Activated CD8-positive, alpha-beta memory T cell treated with anti-CD3 and anti-CD28 coated beads, Interleukin-2, amount 50 U/mL, for 48 hours (primary cell): ENCODE results near the gene AHCTF1.

Experiments
- DNase-seq: peaks from one replicate; pipeline ENCODE4 v3.0.0-alpha.2; 2020

The AHCTF1 gene

DNA sequence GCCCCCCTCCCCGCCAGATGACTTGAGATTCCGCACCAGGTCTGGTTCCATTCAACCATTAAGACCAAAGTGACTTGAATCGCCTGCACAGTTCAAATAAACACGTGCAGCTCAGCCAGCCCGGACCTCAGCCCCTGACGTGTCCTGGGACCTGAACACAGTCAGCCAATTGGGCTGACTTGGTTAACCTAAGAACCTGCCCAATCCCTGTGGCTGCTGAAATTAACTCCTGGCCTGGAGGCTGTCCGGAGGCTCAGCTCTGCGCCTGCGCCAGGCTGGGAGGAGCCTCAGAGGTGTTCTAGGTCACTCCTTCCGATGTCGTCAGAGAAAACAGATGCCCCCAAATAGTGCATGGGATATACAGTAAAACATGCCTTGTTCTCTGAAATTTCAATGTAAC lies 134.2 kb downstream of the AHCTF1 start:
- DNase-seq, result no peak

GRCh38 chr1:246797157-246797556 lies 134.6 kb downstream of the AHCTF1 start:
- DNase-seq, result no peak

DNA sequence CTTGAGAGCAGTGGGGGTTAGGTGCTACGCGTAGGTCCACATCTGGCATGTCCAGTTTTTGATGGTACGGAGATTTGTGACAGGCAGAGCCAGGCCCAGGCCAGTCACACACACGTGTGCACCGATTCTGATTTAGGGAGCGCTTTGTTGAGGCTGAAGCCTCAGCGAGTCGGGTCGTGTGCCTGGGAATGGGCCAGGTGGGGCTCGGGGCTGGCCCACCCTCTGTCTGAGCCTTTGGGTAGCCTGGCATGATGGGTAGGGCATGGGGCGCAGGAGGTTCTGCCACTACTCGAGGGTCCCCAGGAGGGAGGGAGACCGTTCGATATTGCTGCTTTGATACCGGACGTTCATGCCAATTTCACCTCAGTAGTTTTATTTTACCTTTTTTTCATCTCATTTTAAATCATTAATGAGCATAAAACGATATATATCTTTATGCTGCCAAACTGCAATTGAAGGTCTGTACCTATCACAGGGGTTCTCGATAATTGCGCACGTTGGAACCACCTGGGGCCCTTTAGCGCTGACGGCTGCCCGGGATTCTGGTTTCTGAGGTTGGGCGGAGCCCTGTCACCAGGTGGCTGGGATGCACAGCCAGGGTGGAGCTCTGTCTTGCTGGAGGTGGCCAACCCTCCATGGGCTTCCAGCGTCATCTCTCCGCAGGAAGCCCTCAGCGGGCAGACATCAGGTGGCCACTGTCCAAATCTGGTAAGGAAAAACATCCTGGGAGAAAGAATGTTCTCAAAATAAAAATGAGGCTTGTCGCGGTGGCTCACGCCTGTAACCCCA lies 135.6 kb downstream of the AHCTF1 start:
- no peak for DNase-seq

DNA sequence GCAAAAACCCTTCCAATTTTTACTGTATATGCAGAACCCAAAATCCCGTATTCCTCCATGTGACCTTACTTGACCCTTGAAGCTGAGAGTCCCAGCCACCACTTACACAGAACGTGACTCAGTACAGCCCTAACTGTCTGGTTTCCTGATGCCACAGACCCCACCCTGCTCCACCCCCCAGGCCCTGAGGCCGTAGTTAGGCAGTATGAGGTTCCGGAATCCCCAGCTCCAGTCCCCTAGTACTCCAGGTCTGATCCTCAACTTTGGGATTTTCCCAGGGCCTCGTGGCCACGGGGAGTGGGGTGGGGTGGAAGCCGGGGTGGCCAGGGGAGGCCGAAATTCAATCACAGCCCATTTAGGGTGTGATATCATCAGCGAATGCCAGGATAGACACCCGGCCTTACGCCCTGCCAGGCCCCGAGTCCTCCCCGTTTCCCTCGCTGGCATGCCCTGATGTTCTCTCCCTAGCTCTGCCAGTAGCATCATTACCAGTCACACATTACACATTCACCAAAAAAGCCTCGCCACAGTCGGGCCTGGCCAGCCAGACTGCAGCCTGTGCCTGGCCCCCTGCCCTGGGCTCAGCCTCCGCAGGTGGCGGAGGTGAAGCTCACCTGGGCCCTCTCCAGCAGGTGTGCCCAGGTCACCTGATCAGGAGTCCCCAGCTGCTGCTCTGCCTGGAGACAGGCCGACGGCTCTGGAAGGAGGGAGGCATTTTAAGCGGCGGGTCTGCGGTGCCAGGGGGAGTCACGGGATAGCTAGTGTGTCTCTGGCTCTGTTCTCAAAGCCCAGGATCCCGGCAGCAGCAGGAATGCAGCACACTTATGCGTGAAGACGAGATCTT lies 136.7 kb downstream of the AHCTF1 start:
- DNase-seq, result no peak

DNA sequence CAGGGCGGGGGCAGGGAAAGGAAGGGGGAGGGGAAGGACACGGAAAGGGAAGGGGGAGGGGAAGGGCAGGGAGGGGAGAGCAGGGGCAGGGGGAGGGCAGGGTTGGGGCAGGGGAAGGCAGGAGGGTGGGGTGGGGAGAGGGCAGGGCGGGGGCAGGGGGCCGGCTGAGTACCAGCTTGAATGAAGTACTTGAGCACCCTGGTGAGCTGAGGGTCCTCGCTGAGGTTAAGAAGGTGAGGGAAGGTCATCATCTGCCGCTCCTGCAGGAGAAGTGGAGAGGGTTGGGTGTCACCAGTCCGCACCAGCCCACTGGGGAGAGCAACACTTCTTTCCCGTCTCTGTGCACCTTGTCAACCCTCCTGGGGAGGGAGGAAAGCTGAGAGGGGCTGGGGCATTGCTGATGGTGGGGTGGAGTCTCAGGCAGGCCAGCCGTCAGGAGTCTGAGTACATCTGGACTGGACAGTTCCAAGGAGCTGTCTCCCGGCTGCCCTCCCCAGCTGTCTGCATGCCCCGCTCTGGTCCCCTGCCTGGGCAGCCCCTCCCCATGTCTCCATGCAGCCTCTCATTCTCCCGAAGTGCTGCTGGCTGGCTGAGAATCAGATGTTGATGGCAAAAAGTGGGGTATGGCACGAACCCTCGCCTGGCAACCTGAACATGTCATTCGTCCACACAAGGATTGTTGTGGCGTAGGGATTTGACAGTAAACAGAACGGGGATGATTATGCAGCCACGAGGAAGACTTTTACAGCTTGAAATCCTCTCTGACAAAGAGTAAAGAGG lies 137.5 kb downstream of the AHCTF1 start:
- DNase-seq, result no peak

GRCh38 chr1:246793356-246793896 lies 138.3 kb downstream of the AHCTF1 start:
- DNase-seq, result no peak

DNA sequence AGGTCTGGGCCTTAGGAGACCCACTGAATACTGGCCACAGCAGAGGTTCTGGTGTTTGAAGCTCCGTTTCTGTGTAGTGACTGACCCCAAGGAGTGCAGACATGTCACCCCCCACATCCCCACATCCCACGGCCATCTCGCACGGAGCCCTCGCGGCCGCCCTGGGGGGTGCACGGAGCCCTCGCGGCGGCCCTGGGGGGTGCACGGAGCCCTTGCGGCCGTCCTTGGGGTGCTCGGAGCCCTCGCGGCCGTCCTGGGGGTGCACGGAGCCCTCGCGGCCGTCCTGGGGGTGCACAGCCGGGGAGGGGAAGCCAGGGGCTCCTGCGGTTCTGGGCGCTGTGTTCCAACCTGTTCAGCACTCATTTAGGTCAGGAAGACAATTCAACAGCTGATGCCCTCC lies 139.1 kb downstream of the AHCTF1 start:
- no peak for DNase-seq

DNA sequence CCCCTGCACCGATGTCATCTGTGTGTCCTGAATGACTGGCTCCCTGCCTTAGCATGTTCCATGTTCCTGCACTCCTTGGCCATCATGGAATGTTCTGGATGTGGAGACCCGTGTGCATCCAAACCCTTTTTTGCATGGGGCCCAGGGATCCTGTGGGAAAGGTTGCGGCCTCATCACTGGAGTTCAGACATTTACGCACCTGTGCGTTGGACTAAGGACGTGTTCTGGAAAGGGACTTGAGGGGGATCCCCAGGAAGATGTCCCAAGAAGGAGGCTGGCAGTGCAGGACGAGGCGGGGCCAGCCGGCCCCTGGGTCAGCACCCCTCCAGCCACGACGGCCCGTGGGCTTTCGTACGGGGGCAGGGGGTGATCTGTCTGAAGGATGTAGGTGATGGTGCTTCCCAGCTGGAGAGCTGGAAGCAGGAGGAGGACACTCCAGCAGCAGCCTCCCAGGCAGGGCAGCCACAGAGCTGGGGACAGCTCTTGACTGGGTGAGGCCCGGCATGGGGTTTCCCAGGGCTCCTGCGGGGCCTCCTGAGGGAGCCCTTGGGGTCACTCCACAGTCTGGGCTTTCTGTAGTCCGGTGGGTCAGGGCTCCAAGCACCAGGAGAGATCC lies 140.3 kb downstream of the AHCTF1 start:
- no peak for DNase-seq

- no peak for DNase-seq
These were observed 140.9 kb downstream of the AHCTF1 start for GRCh38 chr1:246790833-246791232.

DNA sequence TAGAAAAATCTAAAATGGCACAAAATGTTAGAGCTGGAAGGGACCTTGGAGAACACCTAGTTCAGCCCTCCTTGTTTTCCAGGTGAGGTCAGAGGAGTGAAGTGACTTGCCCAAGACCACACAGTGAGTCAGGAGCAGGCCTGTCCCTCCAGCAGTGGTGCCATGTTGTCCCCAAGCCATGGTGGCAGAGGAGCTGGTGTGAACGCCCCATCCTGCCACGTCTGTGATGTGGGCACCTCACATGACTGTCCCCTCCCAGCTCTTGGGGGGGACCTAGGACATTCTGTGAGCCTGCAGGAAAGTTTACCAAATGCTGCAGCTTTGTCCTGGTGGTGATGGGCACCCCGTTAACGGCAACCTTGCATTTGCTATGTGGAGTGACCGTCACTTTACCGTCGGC lies 141.4 kb downstream of the AHCTF1 start:
- DNase-seq, result no peak

GRCh38 chr1:246789454-246790339 lies 142.1 kb downstream of the AHCTF1 start:
- no peak for DNase-seq
